HTR-8/SVneo (cell line): Measurements from ENCODE around the gene ZNF853.
"Not testable (repeated sequence)": the region's sequence is repeated elsewhere in the genome, so short reads cannot be mapped to it uniquely, and the experiment has no call there.

Experiments
- DNase-seq: peaks from one replicate; pipeline ENCODE4 v3.0.0; 2011; ENCODE audit warnings: low spot score, mixed read lengths; ENCODE audit not compliant: insufficient read length
- FAIRE-seq: peaks from 2 replicates; lab custom pipeline; 2011; peaks lifted over from hg19 to GRCh38; lab: Jason Lieb, UNC

Gene ZNF853

DNA sequence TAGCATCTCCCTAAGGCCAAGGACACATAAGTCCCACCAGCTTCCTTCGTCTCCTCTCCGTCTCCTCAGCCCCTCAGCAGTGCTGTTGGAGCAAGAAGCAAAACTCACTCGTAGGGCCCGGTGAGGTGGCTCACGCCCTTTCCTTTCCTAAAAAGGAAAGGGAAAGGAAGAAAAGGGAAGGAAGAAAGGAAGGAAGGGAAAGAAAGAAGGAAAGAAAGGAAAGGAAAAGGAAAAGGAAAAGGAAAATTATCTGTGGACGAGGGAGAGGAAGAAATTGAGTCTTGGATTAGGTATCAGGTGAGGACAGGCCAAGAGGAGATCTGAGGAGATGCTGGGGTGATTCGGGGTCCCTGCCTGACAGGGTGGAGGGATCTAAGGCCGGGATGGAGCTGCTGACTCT is 18.6 kb downstream of the ZNF853 start:
- DNase-seq (no peak), FAIRE-seq (no peak)

DNA sequence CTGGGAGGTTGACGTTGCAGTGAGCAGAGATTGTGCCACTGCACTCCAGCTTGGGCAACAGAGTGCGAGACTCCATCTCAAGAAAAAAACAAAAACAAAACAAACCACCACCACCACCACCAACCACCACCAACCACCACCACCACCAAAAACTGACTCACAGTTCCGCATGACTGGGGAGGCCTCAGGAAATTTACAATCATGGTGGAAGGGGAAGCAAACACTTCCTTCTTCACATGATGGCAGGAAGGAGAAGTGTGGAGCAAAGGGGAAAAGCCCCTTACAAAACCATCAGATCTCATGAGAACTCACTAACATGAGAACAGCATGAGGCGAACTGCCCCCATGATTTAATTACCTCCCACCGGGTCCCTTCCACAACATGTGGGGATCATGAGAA is 19.6 kb downstream of the ZNF853 start:
- not testable (repeated sequence) for FAIRE-seq, DNase-seq

DNA sequence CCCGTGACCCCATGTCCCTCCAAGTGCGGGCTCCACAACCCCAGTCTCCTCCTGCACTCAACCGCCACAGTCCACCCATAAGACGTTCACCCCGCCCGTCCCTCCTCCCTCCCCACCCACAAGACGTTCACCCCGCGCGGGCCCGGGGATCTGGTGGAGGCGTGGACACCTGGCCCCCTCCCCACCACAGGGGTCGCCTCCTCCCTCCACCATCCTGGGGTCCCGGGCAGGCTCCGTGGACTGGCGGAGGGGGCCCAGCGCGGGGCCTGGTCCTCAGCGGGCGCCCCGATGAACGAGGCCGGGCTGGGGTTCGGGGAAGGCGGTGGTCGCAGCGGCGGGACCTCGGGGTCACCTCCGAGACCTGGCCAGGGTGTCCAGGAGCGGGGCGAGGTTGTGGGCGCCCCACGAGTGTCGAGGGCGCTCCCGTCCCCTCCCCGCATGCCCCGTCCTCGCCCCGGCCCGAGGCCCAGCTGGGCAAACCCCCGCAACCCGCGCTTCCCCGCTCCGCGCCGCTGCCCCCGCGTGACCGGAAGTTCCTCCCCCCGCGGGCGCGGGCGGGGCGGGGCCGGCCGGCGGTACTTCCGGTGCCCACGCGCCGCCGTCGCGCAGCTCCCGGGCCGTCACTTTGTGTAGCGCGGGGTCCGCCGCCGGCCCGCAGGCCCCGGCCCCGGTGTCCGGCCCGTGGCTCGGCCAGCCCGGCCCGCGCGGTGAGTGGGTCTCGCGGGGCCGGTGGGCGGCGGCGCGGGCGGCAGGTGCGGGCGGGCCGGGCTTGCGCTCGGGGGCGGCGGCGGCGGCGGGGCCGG is 21.5 kb downstream of the ZNF853 start, which contains the start of gene ZNF316:
TSS of gene ZNF316 (plus strand) at position 578 of the 803 bp plus-strand sequence. CDS start 5,092 bp downstream, outside the sequence.
- FAIRE-seq (peak; percentile 85), DNase-seq (peak; percentile 86)

DNA sequence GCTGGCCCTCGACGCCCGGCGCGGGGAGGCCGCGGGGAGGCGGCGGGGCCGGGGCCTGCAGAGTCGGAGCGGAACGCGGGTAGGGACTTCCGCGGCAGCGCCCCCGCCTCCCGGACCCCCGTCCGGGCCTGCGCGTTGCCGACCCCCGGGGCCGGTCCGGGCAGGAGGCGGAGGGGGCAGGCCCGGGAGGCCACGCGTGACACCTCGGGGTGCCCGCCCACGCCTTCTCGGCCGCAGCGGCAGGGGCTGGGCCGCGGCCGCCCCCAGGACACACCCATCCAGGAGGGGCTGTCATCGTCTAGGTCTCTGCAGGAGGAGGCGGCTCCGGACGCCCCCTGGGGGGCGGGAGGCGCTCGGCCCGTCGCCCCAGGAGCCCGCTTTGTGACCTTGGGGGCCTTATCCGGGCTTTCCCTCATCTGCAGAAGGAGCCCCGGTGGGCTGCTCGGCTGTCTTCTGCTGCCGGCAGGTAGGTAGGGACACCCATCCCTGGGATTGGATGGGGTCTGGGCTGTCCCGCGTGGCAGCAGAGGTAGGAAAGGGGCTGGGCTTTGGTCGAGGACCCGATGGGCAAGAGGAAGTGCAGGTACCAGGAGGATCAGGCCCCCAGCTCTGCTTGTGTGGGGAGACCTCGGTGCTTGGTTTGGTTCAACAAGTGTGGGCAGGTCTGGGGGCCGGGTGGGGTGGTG is 22.3 kb downstream of the ZNF853 start:
- FAIRE-seq, result peak; percentile 83
- peak; percentile 88 for DNase-seq

DNA sequence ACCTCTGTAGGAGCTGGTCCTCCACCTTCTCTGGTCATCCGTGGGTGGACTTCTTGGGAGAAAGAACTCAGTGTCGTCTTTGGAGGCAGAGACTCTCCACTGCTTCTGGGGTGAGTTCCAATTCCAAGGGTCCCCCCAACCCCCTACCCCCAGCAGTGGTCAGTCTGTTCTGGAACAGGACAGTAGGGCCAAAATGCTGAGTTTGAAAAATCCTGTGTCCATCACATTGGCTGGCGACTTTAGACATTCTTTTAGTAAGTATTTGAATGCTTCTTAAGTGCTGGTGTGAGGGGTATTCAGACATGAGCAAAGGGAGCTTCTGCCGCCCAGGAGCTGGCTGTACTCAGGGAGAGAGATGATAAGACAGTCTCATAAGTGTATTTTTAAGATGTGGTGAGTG is 23.6 kb downstream of the ZNF853 start:
- no peak for DNase-seq
- no peak for FAIRE-seq

DNA sequence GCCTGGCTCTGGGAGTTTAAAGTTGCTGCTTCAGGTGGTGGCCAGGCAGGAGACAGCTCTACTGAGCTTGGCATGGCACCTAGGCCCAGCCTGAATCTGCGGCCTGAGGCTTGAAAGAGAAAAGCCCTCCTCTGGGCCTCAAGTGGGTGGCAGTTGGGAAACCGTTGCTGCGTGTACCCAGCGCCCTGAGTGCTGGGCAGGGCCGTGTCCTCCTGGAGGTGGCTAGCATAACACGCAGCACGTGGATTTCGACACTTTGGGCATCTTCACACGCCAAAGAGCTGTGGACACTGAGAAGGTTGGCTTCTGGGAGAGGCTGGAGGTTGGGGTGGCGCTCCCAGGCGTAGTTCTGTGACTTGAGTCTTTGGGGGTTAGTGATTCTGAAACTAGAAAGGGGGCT is 24.2 kb downstream of the ZNF853 start:
- FAIRE-seq (no peak), DNase-seq (no peak)

DNA sequence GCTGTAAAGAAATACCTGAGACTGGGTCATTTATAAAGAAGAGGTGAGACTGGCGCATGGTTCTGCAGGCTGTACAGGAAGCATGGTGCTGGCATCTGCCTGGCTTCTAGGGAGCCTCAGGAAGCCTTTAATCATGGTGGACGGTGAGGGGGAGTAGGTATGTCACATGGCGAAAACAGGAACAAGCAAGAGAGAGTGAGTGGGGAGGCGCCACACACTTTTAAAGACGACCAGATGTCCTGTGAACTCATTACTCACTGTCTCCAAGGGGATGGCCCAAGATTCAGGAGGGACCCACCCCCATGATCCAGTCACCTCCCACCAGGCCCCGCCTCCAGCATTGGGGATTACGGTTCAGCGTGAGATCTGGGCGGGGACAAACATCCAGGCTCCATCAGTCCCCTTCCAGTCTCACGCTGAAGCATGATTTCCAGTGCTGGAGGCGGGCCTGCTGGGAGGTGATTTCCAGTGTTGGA is 24.9 kb downstream of the ZNF853 start:
- DNase-seq (no peak), FAIRE-seq (peak; percentile 49)

DNA sequence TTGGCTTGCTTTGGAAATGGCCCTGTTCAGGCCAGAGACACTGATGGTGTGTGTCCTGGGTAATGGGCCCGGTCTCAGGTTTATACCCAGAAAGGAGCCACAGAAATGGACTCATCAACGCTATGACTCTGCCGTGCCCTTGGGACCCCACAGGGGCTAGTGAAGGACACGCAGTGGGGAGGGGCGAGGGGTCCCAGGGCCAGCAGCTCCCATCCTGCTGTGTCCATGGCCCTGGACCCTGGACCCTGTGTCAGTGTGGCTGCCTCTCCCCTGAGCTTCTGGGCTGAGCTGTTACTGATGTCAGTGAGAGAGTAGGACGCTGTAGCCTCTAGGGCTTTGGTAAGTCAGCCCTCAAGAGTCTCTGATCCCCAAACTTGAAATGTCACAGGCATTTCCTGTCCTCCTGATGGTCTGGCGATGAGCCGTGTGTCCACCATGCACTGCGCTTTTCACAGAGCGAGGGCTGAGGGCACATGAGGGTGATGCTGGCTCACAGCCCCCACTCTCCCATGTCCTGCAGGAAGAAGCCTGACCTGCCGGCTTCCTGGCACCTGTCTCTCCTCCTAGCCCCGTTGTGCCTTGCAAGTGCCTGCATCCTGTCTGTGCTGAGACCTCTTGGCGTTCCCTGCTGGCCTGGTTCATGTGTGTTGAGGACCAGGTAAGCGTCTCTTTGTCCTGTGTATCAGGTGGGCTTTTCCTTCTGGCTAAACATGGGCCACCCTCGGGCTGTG is 26.1 kb downstream of the ZNF853 start:
- FAIRE-seq (peak; percentile 52), DNase-seq (no peak)

DNA sequence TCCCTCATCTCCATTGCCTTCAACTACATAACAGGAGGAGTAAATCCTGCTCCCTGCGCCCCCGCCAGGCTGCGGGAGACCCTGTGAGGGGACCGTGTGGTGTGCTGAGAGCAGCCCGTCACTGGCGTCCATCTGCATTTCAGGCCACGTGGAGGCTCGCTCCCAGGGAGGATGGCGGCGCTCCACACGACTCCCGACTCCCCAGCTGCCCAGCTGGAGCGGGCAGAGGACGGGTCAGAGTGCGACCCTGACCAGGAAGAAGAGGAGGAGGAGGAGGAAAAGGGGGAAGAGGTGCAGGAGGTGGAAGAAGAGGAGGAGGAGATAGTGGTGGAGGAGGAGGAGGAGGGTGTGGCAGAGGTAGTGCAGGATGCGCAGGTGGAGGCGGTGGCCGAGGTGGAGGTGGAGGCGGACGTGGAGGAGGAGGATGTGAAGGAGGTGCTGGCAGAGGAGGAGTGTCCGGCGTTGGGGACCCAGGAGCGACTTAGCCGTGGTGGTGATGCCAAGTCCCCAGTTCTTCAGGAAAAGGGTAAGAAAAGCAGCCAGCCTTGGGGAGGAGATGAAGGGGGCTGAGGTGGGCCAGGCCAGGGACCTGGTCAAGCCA is 26.9 kb downstream of the ZNF853 start:
- FAIRE-seq (peak; percentile 13), DNase-seq (no peak)

DNA sequence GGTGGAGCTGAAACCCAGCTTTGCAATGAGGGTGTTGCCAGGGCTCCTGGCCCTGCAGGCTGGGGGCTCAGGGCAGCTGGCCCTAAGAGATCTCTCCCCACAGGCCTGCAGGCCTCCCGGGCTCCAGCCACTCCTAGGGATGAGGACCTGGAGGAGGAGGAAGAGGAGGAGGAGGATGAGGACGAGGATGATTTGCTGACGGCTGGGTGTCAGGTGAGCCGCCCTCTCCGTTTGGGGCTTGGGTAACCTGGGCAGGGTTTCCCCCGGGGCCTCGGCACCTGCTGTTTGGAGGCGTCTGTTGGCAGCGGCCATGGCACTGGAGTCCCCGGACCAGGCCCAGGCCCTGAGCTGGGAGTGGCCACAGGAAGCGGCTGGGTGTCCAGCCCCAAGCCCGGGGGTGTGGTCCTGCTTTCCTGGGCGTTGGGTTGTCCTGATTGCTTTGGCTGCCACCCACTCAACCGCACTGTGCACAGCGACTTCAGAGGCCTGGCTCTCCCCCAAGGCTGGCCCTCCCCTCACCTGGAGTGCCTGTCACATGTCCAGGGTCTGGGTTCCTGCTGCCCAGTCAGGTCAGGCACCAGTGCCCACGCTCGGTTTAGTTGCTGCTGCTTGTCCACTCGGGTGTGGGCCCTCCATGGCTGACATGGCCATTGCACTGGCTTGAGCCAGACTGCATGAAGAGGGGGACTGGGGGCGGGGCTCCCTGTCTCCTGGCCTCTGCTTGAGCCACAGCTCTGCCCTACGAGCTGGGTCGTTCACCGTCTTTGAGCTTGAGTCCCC is 27.6 kb downstream of the ZNF853 start:
- no peak for DNase-seq
- FAIRE-seq, result no peak

DNA sequence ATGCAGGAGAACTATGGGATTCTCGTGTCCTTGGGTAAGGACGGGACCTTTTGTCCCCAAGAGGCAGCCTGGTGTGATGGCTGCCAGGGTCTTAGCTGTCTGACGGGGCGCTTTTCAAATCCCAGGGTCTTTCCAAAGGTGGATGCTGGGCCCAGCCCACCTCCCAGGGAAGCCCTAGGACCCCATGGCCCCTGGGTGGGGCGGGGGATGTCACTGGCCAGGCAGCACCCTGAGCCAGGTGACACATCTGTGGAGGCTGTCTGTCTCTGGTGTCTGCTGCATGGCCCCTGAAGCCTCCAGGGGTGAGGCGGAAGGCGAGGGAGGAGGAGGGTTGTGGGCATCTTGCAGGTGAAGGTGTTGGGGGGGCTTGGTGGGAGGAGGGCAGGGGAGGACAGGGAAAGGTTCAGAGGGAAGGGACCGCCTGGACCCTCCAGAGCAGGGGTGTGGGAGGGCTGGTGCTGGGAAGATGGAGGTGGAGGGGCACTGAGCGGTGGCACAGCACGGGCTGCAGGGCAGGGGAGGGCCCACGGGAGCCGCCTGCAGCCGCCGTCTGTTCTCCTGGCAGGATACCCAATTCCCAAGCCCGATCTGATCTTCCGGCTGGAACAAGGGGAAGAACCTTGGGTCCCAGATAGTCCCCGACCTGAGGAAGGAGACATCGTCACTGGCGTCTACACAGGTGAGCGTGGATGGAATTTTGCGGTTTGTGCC is 28.7 kb downstream of the ZNF853 start:
- FAIRE-seq (no peak), DNase-seq (no peak)

DNA sequence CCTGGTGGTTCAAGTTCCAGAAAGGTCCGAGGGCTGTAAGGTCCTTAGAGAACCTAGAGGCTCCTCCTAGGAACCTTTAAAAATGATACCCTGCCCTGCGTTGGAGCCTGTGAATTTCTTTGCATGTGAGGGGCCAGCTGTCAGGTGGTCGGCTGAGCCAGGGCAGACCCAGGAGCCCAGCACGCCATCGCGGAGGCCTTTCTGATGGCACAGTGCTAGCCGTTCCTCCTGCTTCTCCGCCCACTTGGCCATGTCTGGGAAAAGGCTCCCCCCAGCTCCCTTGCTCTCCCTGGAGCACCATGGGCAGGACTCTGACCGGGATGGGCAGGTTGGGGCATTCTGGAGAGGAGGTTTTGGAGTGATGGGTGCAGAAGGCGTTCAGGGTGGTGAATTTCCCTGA is 29.3 kb downstream of the ZNF853 start:
- DNase-seq (no peak), FAIRE-seq (no peak)

DNA sequence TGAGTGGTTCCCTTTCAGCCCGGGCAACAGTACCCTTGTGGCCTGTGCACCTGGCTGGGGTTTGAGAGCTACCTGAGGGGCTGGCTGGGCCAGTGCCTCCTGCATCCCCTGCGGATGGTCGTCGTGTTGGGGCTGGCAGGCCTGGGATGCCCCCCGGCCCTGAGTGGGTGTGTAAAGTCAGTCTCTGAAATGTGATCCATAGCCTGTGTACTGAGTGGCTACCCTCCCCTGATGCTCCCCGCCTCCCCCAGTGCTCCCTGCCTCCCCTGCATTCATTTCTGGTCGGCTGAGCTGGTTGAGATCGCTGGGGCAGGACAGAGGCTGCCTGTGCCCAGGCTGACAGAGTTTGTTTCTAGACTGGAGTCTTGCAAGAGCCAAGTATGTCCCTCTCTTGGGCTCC is 31.1 kb downstream of the ZNF853 start:
- no peak for DNase-seq
- FAIRE-seq, result no peak

DNA sequence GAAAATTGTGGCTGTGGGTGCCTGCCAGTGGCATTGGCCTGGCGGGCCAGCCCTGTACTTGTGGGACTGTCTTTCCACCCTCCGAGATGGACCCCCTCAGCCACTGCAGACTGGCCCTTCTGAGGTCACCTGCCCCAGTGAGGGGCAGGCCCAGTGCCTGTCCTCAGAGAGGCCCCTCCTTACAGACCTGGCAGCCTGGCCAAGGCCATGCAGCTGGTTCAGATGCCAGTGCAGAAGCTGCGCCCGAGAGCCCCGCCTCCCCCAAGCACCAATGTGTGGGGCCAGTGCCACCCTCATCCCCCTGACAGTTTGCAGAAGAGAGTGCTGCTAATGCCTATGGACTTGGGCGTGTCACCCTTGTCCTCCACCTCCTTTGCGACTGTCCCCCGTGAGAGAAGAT is 31.7 kb downstream of the ZNF853 start:
- no peak for DNase-seq
- peak; percentile 59 for FAIRE-seq

DNA sequence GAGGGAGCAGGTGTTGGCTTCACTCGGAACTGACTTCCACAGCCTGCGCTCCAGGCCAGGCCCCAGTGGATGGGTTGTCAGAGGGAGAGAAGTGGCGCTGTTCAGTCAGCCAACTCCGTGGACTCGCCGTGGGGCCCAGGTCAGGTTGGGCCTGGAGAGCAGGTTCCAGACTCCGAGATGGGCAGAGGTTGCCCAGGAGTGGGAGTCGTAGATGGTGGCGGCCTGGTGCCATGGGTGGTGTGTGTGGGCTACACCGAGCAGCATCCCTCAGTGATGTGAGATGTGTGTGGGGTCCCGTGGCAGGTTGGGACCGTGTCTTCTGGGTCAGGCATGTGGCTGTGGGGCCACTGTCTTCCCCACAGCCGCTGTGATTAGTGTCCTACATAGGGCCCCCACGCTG is 32.1 kb downstream of the ZNF853 start:
- FAIRE-seq (no peak), DNase-seq (no peak)

DNA sequence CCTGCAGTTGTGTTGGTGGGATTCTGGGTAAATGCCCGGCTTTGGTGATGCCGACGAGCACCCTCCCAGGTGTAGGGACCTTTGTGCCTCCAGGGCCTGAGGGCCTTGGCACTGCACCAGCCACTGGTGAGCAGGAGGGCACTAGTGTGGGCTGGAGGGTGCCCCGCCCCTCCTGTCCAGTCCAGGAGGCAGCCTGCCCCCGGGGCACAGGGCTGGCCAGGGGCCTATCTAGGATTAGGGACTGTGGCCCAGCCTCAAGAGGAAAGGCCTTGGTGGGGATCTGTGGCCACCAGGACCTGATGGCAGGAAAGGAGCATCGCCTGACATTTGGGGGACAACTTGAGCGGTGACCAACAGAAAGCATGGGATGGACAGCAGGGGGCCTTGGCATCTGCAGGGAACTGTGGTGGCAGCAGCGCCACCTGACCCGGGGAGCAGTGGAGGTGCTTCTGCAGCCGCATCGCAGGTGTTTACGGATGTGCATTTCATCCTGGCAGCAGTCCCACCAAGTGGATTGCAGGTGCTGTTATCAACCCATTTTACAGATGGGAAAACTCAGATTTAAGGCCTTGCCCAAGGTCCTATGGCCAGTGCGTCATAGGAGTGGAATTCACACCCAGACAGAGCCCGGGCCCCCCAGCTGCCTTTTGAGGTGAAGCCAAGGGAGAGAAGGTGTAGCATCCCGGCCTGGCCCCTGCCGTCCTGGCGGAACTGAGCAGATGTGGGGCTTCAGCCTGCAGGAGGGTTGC is 32.8 kb downstream of the ZNF853 start:
- DNase-seq, result no peak
- no peak for FAIRE-seq

DNA sequence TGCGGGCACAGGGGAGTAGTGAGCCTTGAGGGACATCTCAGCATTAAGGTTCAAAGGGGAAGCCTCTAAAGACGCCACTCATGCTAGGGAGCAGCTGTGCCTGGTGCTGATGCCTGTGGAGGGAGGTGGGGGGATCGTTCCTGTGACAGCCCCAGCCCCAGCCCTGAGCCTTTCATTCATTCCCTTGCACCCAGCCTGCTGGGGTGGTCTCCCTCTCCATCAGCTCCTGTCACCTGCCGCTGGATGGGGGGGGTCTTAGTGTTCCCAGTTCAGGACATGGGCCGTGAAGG is 33.4 kb downstream of the ZNF853 start:
- DNase-seq, result no peak
- no peak for FAIRE-seq

DNA sequence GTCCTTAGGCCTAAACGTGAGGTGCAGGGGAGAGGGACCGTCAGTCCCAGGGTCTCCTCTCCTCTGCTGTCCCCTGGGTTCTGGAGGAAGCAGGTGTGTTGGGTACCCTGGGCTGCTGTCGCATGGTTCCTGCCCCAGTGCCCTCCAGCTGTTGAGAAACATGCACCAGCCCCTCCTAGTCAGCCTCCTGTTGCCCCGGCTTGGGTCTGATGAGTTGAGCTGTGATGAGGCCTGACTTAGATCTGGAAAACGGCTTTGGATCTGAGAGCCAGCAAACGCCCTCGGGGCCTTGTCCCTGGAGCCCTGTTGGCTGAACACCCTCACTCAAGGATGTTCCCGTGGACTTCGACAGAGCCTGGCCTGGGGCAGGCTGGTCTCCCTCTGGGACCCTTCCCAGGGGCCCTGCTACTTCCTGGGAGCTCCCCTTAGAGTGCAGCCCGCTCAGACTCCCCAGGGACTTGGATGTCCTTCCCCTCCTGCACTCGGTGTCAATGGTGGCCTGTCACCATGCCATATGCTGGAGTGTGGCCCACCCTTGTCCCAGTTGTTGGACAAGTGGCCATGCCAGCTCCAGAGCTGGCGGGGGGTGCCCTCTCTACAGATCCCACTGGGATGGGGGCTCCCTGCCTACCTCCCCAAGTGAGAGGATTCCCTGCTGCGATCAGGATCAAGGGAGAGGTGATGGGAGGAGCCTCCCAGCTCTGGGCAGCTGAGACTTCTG is 34.0 kb downstream of the ZNF853 start:
- FAIRE-seq, result peak; percentile 58
- no peak for DNase-seq
